Thymus (tissue), 11 donors: ENCODE measurements around the gene MAP7. TPM values are rescaled to one million over a fixed set of nuclear protein-coding genes. Genes with fewer than 3 reads are reported as not detected.

Source experiments
- DNase-seq, 9 donors: peaks; one replicate each; pipeline ENCODE4 v3.0.0-alpha.2; 2013; ENCODE audit warnings: low spot score in 9 of 9, low read depth in 6 of 9, missing footprints in 1 of 9
- H3K27ac ChIP-seq, 2 donors: one replicate each; pipeline ENCODE4 v1.5.1; 2013; ENCODE audit warnings: control low read depth in 1 of 2, low read depth in 1 of 2, low read length in 1 of 2, mild to moderate bottlenecking in 1 of 2, moderate library complexity in 1 of 2
- H3K27me3 ChIP-seq, 2 donors: one replicate each; pipeline ENCODE4 v1.5.1; 2013; ENCODE audit warnings: low read length in 1 of 2; ENCODE audit not compliant: control insufficient read depth in 2 of 2, insufficient read depth in 1 of 2
- H3K36me3 ChIP-seq, 2 donors: one replicate each; pipeline ENCODE4 v1.5.1; 2013; ENCODE audit warnings: low read length in 1 of 2, mild to moderate bottlenecking in 1 of 2, moderate library complexity in 1 of 2; ENCODE audit not compliant: control insufficient read depth in 2 of 2, insufficient read depth in 2 of 2
- H3K4me1 ChIP-seq, 2 donors: one replicate each; pipeline ENCODE4 v1.5.1; 2013; ENCODE audit warnings: low read length in 2 of 2; ENCODE audit not compliant: control insufficient read depth in 2 of 2, insufficient read depth in 2 of 2
- H3K4me3 ChIP-seq, 2 donors: one replicate each; pipeline ENCODE4 v1.5.1; 2013; ENCODE audit warnings: low read length in 2 of 2, control low read depth in 1 of 2, mild to moderate bottlenecking in 1 of 2
- H3K9me3 ChIP-seq, 2 donors: one replicate each; pipeline ENCODE4 v1.5.1; 2013; ENCODE audit warnings: low read length in 1 of 2, mild to moderate bottlenecking in 1 of 2; ENCODE audit not compliant: control insufficient read depth in 2 of 2, insufficient read depth in 1 of 2
- WGBS: extraction: QIAGEN DNeasy Blood & Tissue Kit; methylation state at CpG from one replicate; pipeline ENCODE4 v1.1.7; 2013; 5-methylcytosine and 5-hydroxymethylcytosine counted together
- polyA plus RNA-seq: library from polyadenylated mRNA; stranded (reverse); fragments of 200-250 nt; gene quantifications from one replicate; pipeline ENCODE4 v1.2.3, GENCODE V29; 2013
- total RNA-seq: library from RNA; stranded (reverse); fragments of 120-200 nt; gene quantifications from one replicate; pipeline ENCODE4 v1.2.4, GENCODE V29; 2013
- donor health status: healthy.

The MAP7 gene
- total and polyA plus RNA-seq, 2 donors, result 2.5 to 7.8 TPM

DNA sequence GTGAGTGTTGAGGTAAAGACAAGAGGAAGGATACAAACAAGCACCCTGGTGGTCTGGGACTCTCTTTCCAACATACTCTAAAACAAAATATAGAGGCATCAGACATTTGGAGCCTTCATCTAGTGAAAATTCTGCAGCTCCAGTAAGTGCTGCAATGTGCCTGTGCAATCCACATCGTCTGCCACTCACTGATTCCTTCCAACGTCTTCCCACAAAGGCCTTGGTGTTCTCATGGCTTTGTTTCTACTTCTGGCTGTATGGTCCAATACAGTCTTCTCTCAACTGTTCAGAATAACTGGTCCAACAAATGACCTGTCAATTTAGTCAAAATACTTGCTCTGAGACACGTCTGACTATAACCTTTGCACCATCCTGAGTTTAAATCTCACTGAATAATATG, 125.8 kb downstream of the MAP7 start:
- H3K27ac ChIP-seq, result no peak overlapping the region
- no peaks in the 10 kb centered on the region for H3K27me3 ChIP-seq
- H3K4me3 ChIP-seq, result no peak overlapping the region
- H3K4me1 ChIP-seq, result no peaks in the 10 kb centered on the region
- no peaks in the 10 kb centered on the region for H3K9me3 ChIP-seq
- WGBS, result 95% methylated on average over 3 of the region's 3 CpGs
- DNase-seq, result no peak
- no peaks in the 10 kb centered on the region for H3K36me3 ChIP-seq

DNA sequence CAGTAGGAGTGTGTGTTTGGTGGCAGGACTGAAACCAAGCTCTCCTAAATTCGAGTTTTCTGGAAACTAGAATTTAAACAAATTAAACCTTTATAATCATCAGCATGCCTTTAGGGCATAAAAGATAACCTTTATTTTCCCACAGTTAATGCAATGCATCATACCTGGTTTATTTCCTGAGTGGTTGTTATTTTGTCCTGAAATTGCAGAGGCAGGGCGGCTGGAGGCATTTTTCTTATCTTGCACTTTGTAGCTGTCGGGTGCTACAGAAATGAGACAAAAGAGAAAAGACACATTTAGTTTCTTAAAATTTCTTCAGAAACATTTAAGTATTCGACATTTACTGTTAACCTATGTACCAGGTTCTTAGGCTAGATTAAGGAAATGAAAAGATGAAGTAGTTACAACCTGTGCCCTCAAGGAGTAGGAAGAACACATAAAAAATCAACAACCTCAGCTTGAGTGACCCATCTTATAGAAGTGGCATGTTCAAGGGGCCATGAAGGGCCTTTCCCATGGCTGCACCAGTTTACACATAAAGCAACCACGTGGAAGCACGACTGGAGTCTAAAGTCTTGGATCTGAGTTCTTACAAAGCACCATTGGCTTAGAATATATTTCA, 128.6 kb downstream of the MAP7 start:
- no peak overlapping the region for H3K27ac ChIP-seq
- H3K9me3 ChIP-seq, result no peaks in the 10 kb centered on the region
- no peaks in the 10 kb centered on the region for H3K36me3 ChIP-seq
- no peak overlapping the region for H3K4me3 ChIP-seq
- no peaks in the 10 kb centered on the region for H3K27me3 ChIP-seq
- no peaks in the 10 kb centered on the region for H3K4me1 ChIP-seq
- no peak for DNase-seq
- WGBS, result 97% methylated on average over 6 of the region's 6 CpGs

DNA sequence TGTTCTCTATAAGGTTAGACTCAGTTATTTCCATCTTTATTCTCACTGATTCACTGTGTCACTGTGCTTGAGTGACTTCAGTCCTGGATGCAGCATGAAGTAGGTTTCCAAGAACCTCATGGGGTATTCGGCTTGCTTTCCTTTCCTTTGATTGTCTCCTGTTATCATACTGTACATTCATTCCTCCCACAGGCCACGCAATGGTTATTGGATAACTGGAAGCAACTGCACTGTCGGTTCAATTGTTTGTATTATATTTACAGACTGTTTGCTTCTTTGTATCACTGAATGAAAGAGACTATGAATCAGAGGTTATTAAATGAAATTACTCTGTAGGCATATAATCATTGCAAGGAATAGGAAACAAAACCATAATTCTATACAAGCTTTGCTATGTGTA, 129.4 kb downstream of the MAP7 start:
- WGBS, result 97% methylated on average over 3 of the region's 3 CpGs
- no peak overlapping the region for H3K4me3 ChIP-seq
- H3K4me1 ChIP-seq, result no peaks in the 10 kb centered on the region
- H3K27me3 ChIP-seq, result no peaks in the 10 kb centered on the region
- no peak for DNase-seq
- no peaks in the 10 kb centered on the region for H3K9me3 ChIP-seq
- H3K27ac ChIP-seq, result no peak overlapping the region
- H3K36me3 ChIP-seq, result no peaks in the 10 kb centered on the region

DNA sequence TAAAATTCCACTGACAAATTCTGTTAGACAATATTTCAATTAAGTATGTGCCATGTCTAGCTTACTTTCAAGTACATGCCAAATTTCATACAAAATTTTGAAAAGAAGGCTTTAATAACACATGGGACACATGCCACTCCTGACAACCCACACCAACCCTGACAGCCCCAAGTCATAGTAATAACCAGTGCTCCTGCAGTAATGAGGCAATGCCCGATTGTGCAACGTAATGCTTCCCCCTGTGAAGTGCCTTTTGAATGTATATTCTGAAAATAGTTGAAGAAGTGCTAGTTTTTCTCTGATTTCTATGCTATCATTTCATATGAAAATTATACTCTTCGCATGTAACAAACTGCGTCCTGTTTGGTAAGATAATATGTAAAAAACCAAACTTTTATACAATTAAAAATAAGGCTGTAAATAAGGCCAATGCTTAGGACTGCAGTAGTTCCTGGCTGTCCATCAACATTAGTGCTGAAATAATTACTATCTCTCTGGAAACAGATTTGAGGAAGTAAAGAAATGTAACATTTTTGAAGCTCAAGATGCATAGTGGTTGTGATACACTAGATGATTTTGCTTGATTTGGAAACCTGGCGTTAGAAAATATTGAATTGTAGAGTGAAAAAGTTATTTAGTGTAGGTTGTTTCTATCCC, 134.7 kb downstream of the MAP7 start:
- DNase-seq, result no peak
- no peaks in the 10 kb centered on the region for H3K36me3 ChIP-seq
- H3K9me3 ChIP-seq, result no peaks in the 10 kb centered on the region
- H3K27me3 ChIP-seq, result no peaks in the 10 kb centered on the region
- no peaks in the 10 kb centered on the region for H3K4me1 ChIP-seq
- H3K4me3 ChIP-seq, result no peak overlapping the region
- WGBS, result 97% methylated on average over 5 of the region's 5 CpGs
- H3K27ac ChIP-seq, result no peak overlapping the region

DNA sequence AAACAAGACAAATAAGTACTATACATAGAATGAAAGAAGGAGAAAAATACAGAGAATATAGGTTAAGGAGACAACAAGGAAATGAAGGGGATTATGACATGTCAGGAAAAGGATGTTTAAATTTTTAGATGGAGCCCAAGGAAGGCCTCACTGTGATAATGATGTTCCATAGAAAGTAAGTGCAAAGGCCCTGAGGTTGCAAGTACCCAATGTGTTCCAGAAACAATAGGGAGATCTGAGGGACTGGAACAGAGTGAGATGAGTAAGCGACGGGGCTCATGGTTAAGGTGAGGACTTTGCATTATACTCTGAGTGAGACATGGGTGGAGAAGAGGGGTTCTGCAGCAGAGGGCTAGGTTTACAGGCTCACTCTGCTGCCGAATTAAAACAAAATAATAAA, 137.8 kb downstream of the MAP7 start:
- H3K27me3 ChIP-seq, result no peaks in the 10 kb centered on the region
- H3K36me3 ChIP-seq, result no peaks in the 10 kb centered on the region
- no peak for DNase-seq
- H3K27ac ChIP-seq, result no peak overlapping the region
- no peaks in the 10 kb centered on the region for H3K9me3 ChIP-seq
- 98% methylated on average over 3 of the region's 3 CpGs for WGBS
- H3K4me3 ChIP-seq, result no peak overlapping the region
- no peaks in the 10 kb centered on the region for H3K4me1 ChIP-seq

DNA sequence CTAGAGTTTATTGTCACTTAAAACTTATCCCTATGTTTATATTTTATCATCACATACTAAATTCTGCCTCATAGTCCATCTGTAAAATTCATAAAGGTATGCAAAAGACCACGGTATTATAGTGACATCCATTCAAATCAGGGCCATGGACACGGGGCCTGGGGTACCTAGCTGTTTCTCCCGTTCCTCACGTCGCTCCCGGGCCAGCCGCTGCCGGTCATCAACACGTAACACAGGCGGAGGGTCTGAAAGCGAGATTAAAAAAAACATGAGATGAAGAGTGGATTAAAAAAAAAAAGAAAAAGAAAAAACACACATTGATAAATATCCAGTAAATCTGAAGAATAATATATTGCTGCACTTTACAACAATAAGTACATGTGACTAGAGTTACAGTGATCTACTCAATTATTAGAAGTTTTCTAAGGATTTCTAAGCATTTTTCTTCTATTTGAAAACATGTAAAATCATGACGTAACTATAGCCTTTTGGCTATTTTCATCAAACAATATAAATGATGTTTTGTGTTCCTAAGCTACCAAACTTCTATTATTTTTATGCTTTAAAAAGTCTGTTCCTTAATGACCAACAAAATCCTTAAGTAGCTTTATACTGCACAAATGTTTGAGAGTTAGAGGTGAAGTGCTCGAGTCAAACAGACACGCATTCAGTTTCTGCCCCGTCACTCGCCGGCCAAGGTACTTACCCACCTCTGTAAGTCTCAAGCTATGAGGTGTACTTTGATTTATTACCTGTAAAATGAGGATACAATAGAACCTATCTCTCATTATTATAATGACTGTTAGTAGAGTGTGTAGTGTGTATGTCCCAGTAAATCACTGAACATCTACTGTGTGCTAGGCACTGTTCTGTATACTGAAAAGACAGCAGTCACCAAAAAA, 138.5 kb downstream of the MAP7 start:
- WGBS, result 97% methylated on average over 17 of the region's 17 CpGs
- Histone ChIP-seq H3K9me3 (no peaks in the 10 kb centered on the region), H3K4me1 (no peaks in the 10 kb centered on the region), H3K36me3 (no peaks in the 10 kb centered on the region), H3K27ac (no peak overlapping the region), H3K27me3 (no peaks in the 10 kb centered on the region), H3K4me3 (no peak overlapping the region)
- no peak for DNase-seq

DNA sequence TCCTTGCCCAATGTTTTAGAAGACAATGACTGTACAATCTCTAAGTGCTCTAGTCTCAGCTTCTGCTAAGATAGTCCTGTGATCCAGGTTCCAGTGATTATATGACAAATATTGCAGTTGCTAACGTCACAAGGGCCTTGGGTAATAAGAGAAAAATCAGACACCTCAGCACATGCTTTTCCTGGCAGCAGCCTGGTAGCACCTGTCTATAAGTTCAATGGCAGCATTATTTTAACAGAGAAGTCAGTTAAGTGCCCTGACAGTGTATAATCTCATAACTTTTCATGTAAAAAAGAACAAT, 139.2 kb downstream of the MAP7 start:
- whole genome bisulfite sequencing, result 88% methylated on average over 1 of the region's 1 CpG
- Histone ChIP-seq H3K36me3 (no peaks in the 10 kb centered on the region), H3K4me1 (no peaks in the 10 kb centered on the region), H3K27me3 (no peaks in the 10 kb centered on the region), H3K27ac (no peak overlapping the region), H3K4me3 (no peak overlapping the region), H3K9me3 (no peaks in the 10 kb centered on the region)
- DNase-seq, result no peak

DNA sequence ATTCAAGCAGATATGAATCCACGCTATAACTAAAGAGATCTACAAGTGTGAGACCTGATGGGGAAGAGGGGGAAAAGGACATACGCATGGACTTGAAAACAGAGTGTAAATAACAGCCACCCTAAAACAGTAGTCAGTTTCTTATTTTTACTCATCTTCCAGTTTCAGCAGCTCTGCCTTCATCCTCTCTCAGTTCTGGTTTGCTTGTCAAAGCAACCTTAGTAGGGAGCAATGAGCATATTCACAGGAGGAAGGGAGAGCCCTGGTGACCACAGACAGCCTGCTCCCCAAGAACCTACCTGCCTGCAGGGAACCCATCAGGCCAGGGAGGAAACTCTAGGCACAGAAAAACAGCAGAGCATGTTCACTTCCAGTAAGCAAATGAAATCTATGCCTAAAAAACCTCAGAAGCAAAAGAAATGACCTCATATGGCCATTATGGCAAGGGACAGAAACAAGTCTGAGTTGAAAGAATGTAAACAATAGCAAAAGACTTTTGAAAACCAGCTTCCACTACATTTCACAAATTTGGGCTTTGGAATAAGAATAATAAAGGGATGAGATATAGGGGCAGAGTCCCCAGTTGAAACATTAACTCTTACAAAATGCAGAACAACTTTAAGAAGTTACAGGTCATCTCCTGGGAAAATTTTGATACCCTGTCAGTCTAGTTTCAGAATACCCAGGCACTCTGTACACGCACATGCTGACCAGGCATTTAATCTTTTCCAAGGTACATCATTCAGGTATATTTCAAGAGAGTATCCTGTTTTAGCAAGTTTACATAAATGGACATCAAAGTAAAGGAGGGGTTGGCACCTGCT, 139.8 kb downstream of the MAP7 start:
- no peak overlapping the region for H3K4me3 ChIP-seq
- no peak overlapping the region for H3K27ac ChIP-seq
- H3K27me3 ChIP-seq, result no peaks in the 10 kb centered on the region
- H3K36me3 ChIP-seq, result no peaks in the 10 kb centered on the region
- 97% methylated on average over 3 of the region's 3 CpGs for WGBS
- H3K4me1 ChIP-seq, result no peaks in the 10 kb centered on the region
- DNase-seq, result no peak
- no peaks in the 10 kb centered on the region for H3K9me3 ChIP-seq

DNA sequence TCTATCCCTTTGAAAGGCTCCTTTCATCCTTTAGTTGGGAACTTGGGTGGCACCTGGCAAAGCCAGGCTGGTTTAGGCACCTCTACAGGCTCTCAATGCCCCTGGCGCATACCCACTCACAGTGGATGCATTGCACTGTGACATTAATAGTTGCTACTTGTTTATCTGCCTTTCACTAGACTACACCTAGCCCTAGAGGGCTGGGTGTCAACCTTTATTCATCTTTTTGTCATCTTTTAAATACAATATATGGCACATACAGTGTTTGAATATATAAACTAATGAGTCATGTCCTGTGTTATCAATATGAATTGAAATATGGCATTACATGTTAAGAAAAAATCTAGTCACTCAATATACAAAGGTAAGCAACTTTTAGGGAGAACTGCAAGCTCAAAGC, 140.6 kb downstream of the MAP7 start:
- Histone ChIP-seq H3K9me3 (no peaks in the 10 kb centered on the region), H3K36me3 (no peaks in the 10 kb centered on the region), H3K27me3 (no peaks in the 10 kb centered on the region), H3K4me3 (no peak overlapping the region), H3K4me1 (no peaks in the 10 kb centered on the region), H3K27ac (no peak overlapping the region)
- DNase-seq, result no peak
- 96% methylated on average over 1 of the region's 1 CpG for WGBS
